GM20000 (cell line): ENCODE measurements around the gene TK1.
"Not testable (repeated sequence)": the region's sequence is repeated elsewhere in the genome, so short reads cannot be mapped to it uniquely, and the experiment has no call there.

ENCODE experiments used
- DNase-seq: peaks from one replicate; pipeline ENCODE4 v3.0.0; 2012; ENCODE audit warnings: low spot score
- CTCF ChIP-seq: IDR thresholded peaks from 2 replicates; pipeline ENCODE4 v1.5.1; 2012; ENCODE audit warnings: mild to moderate bottlenecking, control low read depth; ENCODE audit errors: extremely low read depth, missing control alignments

TK1 gene

GRCh38 chr17:78144736-78145641, 41.9 kb downstream of the TK1 start:
- DNase-seq = no peak
- TF ChIP-seq CTCF = no peak

- DNase-seq = no peak
- no peak for TF ChIP-seq CTCF
Measured at GRCh38 chr17:78144147-78144719, 42.6 kb downstream of the TK1 start.

- no peak for TF ChIP-seq CTCF
- no peak for DNase-seq
Measured at GRCh38 chr17:78143214-78144146, 43.4 kb downstream of the TK1 start.

- TF ChIP-seq CTCF = no peak
- DNase-seq = no peak
Measured at GRCh38 chr17:78142119-78142861, 44.6 kb downstream of the TK1 start.

- no peak for TF ChIP-seq CTCF
- DNase-seq = no peak
Measured at GRCh38 chr17:78141437-78142118, 45.3 kb downstream of the TK1 start.

GRCh38 chr17:78140169-78141051, 46.4 kb downstream of the TK1 start:
- TF ChIP-seq CTCF = no peak
- peak; percentile 96 for DNase-seq

GRCh38 chr17:78139861-78140168, 47.0 kb downstream of the TK1 start:
- not testable (repeated sequence) for DNase-seq
